NCI-H1436 treated with DMSO at 0.1 percent for 48 hours (cell line): Measurements from ENCODE around the gene CRB2.
"Not testable (repeated sequence)": the region's sequence is repeated elsewhere in the genome, so short reads cannot be mapped to it uniquely, and the experiment has no call there.

Experiments
- DNase-seq: peaks from one replicate; lab custom pipeline; 2025; lab: John Stamatoyannopoulos, UW

Gene CRB2

GRCh38 chr9:123329329-123329955 lies 26.6 kb upstream of the CRB2 start:
- no peak for DNase-seq

DNA sequence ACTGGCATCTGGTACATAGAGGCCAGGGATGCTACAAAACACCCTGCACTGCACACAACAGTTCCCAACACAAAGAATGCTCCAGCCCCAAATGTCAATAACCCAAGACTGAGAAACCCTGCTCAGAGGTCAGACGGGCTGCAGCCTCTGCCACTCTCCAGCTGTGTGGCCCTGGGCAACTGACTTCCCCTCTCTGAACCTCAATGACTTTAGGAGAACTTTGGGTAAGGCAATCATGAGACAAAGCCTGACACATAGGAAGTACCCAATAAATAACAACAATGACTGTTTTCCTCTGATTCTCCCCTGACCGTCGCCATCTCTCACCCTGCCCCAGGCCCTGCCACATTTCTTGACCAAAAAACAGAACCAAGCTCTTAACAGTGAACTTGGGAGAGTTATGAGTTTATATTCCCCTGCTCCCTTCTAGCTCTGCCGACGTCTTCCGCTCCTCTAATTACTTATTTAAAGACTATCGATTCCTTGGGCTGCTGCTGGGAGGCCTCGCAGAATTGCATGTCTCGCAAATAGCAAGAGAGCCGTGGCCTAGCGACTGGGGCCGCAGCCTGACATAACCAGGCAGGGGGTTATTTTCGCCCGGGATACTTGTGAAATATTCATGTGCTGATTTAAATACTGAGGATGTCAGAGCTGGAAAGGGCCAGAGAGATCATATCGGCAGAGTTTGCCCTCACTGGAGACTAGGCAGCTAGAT lies 24.5 kb upstream of the CRB2 start:
- DNase-seq: no peak

DNA sequence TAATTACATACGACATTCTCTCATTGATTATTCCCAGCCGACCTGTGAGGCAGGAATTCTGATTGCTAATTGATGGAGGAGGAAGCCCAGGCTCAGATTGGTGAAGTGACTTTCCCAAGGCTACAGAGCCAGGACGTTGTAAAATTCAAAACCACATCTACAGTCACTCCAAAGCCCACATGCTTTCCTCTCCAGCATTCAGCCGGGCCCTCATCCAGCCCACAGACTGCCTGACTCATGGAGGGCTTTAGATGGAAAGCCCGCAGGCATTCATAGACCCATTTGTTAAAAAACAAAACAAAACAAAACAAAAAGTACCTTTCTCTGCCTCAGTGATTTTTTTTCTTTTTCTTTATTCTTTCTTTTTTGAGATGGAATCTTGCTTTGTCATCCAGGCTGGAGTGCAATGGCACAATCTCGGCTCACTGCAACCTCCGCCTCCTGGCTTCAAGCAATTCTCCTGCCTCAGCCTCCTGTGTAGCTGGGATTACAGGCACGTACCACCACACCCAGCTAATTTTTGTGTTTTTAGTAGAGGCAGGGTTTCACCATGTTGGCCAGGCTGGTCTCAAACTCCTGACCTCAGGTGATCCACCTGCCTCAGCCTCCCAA lies 22.8 kb upstream of the CRB2 start:
- not testable (repeated sequence) for DNase-seq

DNA sequence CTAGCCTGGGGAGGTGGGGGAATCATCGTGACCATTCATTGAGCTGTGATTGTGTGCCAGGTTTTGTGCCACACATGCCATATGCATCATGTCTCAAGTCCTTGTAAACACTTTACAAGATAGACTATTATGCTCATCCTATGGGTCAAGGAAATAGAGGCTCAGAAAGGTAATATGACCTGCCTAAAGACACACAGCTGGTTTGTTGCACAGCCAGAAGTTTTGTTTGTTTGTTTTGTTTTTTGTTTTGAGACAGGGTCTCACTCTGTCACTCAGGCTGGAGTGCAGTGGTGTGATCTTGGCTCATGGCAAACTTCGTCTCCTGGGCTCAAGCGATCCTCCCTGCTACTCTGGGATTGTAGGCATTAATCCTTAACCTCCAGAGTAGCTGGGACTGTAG lies 21.4 kb upstream of the CRB2 start:
- no peak for DNase-seq

DNA sequence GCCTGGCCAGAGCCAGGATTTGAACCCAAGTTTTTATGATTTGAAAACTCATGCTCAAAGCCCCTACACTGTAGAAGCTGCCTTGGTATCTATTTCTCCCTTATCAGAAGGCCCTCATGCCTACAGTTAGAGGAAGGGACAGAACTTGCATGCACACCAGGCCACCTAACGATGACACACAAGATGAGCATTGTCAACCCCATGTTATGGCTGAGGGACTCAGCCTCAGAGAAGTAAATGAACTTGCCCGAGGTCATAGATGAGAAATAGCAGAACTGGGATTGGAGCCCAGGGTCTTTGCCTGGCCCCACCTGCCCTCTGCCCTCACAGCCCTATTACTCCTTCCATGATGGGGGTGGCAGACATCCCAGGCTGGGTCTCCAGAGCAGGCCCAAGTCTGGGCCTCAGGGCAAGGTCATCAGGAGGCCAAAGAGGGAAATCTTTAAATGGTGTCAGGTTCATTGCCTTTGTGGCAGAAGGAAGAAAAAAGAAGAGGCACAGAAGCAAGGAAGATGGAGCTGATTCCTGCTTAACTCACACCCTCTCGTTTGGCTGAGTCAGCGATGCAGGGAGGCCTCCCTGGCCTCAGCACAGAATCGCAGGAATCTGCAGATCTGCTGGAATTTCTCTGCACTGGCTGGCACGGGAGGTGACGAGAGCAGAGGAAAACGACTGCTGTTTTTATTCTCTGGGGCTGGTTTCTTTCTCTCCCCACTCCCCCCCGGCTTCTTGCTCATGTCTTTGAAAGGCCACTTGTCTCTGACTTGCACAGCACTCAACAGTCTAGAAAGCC lies 20.6 kb upstream of the CRB2 start:
- DNase-seq: no peak

DNA sequence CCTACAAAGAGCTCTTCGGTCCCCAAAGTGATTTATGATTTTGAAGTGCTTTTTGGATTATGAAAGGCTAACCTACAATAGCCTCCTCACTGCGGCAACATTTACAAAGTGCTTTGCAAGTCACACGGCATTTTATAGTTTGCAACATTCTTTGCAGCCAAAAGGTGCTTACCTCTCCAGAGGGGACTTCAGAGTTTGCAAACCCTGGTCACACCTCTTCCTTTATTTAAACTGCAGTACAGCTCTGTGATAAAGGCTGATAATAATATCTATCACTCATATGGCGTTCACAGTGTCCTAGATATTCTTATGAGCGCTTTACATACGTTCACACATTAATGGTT lies 20.0 kb upstream of the CRB2 start:
- DNase-seq: no peak

- no peak for DNase-seq
These were observed 19.5 kb upstream of the CRB2 start for GRCh38 chr9:123336449-123336848.

GRCh38 chr9:123336959-123337358 lies 19.0 kb upstream of the CRB2 start:
- no peak for DNase-seq

DNA sequence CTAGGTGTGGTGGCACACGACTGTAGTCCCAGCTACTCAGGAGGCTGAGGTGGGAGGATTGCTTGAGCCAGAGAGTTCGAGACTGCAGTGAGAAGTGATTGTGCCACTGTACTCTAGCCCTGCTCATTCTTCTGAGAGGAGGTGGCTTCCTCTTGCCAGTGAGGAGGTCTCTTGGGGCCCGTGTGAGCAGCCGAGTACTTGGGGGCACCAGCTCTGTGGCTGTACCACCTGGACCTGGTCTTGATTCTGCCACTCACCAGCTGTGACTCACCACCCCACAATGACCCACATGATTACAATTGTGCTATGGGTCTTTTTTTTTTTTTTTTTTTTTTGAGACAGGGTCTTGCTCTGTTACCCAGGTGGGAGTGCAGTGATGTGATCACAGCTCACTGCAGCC lies 18.0 kb upstream of the CRB2 start:
- DNase-seq: no peak

- no peak for DNase-seq
These were observed 17.0 kb upstream of the CRB2 start for GRCh38 chr9:123338710-123339665.

DNA sequence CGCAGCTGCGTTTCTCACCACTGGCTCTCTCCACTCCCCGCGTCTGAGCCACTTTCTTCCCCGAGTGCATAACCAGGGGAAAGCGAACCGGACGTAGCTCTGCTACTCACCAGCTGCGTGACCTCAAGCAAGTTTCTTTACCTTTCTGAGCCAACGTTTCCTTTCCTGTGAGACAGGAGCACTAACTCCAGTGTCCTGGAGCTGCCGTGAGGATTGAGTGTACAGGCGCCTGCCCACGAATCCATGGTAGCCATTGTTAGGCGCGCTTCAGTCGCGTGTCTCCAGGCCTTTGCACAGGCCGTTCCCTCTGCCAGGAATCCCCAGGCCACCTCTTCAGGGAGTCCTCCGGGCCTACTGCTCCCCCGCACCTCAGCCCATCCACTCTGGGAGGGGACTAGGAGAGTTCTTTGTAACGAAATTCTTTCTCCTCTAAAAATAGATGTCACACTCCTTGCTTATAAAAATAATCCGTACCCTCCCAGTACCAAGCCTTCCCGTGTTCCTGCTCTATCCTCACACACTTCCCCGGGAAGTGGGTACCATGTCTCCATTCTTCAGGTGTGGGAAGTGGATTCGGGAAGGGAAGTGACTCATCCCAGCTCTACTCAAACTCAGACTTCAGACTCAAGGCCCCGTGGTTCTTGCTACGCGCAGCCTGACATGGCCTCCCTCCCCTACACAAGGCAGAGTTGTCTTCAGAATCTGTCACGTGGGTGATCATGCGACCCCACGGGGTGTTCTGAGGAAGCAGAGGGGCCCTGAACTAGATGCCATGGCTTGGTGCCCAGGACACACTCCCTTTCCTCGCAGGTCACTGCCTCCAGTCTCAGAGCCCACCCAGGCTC lies 16.1 kb upstream of the CRB2 start:
- DNase-seq: no peak

DNA sequence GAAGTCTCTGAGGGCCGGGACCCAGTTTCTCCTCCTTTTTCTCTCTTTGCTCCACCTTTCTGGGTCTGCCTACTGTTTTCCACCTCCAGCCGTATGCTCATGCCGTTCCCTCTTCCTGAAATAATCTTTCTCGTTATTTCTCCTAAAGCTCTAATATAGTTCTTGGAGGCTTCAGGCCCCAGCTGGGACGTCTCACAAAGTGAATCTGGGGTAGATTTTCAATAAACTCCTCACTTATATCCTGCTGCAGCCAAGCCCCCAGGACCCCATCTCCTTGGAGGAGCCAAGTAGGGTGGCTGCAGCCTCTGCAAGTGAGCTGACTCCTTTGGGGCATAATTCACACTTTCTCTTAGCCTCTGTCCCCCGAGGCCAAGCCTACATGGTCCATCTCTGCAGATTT lies 14.2 kb upstream of the CRB2 start:
- DNase-seq: no peak

GRCh38 chr9:123342247-123342646 lies 13.8 kb upstream of the CRB2 start:
- DNase-seq: no peak

GRCh38 chr9:123343443-123344191 lies 12.4 kb upstream of the CRB2 start:
- no peak for DNase-seq

- DNase-seq: no peak
These were observed 11.6 kb upstream of the CRB2 start for GRCh38 chr9:123344192-123344949.

GRCh38 chr9:123345567-123345955 lies 10.4 kb upstream of the CRB2 start:
- no peak for DNase-seq

DNA sequence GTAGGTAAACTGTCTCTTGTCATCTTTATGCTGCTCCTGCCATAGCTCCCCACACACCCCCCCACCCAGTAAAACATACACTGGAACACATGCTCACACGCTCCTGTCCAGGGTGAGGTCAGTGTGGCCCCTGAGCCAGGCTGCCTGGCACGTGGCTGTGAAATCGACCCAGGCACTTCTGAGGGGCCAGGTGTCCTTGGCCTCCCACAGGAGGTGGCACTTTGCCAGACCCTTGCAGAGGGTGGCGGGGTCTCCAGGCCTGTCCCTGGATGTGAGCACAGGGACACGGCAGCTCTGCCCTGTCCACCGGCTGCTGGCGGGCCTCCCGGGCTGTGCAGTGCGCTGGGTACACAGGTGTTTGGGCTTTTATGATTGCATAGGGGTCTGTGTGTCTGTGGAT lies 10.0 kb upstream of the CRB2 start:
- DNase-seq: no peak

GRCh38 chr9:123346826-123347225 lies 9.2 kb upstream of the CRB2 start:
- DNase-seq: no peak
